HepG2 (cell line): ENCODE results near the gene RPAP2. TPM values are rescaled to one million over a fixed set of nuclear protein-coding genes. Genes with fewer than 3 reads are reported as not detected.

Experiments
- ATAC-seq: fragments of 200-7000 bp; cut with Tn5 transposase; 3 replicates; pipeline ENCODE4 v1.9.1; 2020; ENCODE audit warnings: mild to moderate bottlenecking, moderate library complexity
- BruUV-seq: library from RNA; stranded (reverse); fragments of 400-500 nt; replicated peaks from 2 replicates; lab custom pipeline; 2021; lab: Mats Ljungman, UMichigan
- CTCF ChIA-PET: fragments of 300-600 bp; formaldehyde crosslinking; extraction: SDS; loops from one replicate; lab custom pipeline; 2021; ENCODE audit warnings: low total read pairs, inconsistent platforms, low intra/inter-chr PET ratio; lab: Yijun Ruan, JAX
- POLR2A ChIA-PET: fragments of 350-600 bp; sonication (Branson Sonifier 250); formaldehyde crosslinking; loops from one replicate; lab custom pipeline; 2020; ENCODE audit warnings: antibody characterized with exemption, inconsistent platforms; lab: Yijun Ruan, JAX
- DNase-seq: peaks from one replicate; pipeline ENCODE4 v3.0.0-alpha.2; 2015; ENCODE audit warnings: low spot score
- FAIRE-seq: peaks from 3 replicates; lab custom pipeline; 2011; peaks lifted over from hg19 to GRCh38; lab: Jason Lieb, UNC
- H2AFZ ChIP-seq: one replicate; pipeline ENCODE4 v1.6.1; 2011; ENCODE audit warnings: low read length, inconsistent platforms
- H3K27ac ChIP-seq: fragments of 300-600 bp; 3 replicates; pipeline ENCODE4 v1.8.0; 2011; ENCODE audit warnings: mixed run types, mild to moderate bottlenecking, mixed read lengths, low read length, inconsistent platforms; ENCODE audit not compliant: insufficient read depth; ENCODE audit errors: extremely low read length
- H3K27me3 ChIP-seq, 2 experiments: fragments of 200-600 bp in 1 of 2; 2 replicates in 1 of 2; 3 replicates in 1 of 2; pipeline versions ENCODE4 v1.6.0 to v1.8.0; 2011; ENCODE audit warnings: low read length in 2 of 2, mild to moderate bottlenecking in 2 of 2, moderate library complexity in 2 of 2, inconsistent platforms in 1 of 2; ENCODE audit not compliant: insufficient read depth in 2 of 2, control insufficient read depth in 1 of 2
- H3K36me3 ChIP-seq, 2 experiments: fragments of 200-600 bp in 1 of 2; replicated peaks in 1 of 2; 2 replicates in 1 of 2; 3 replicates in 1 of 2; pipeline versions ENCODE4 v1.5.1 to v1.8.0; 2011; ENCODE audit warnings: low read length in 2 of 2, inconsistent platforms in 1 of 2; ENCODE audit not compliant: insufficient read depth in 2 of 2, control insufficient read depth in 1 of 2
- H3K4me1 ChIP-seq: 2 replicates; pipeline ENCODE4 v1.5.1; 2012; ENCODE audit warnings: low read length, inconsistent platforms; ENCODE audit not compliant: insufficient read depth
- H3K4me2 ChIP-seq: 2 replicates; pipeline ENCODE4 v1.6.0; 2011; ENCODE audit warnings: low read depth, low read length, inconsistent platforms
- H3K4me3 ChIP-seq, 3 experiments: fragments of 200-600 bp in 1 of 3; sonication (generic), shearing (Covaris generic) in 1 of 3; replicated peaks in 1 of 3; 2 replicates each; pipeline ENCODE4 v1.5.1; 2011 to 2016; ENCODE audit warnings: low read length in 3 of 3, inconsistent platforms in 2 of 3, low read depth in 2 of 3, mild to moderate bottlenecking in 2 of 3, control low read depth in 1 of 3, mixed read lengths in 1 of 3; ENCODE audit not compliant: insufficient read depth in 1 of 3
- H3K79me2 ChIP-seq: one replicate; pipeline ENCODE4 v1.6.1; 2011; ENCODE audit warnings: low read length, inconsistent platforms; ENCODE audit not compliant: insufficient read depth
- H3K9ac ChIP-seq: 2 replicates; pipeline ENCODE4 v1.6.0; 2011; ENCODE audit warnings: mild to moderate bottlenecking, low read depth, low read length, inconsistent platforms; ENCODE audit not compliant: insufficient read depth
- H3K9me3 ChIP-seq: 2 replicates; pipeline ENCODE4 v1.5.1; 2012; ENCODE audit warnings: mild to moderate bottlenecking, low read length
- H4K20me1 ChIP-seq: 2 replicates; pipeline ENCODE4 v1.6.0; 2011; ENCODE audit warnings: inconsistent platforms, mild to moderate bottlenecking, low read length, moderate library complexity; ENCODE audit not compliant: insufficient read depth
- CERS6 ChIP-seq: sonication (generic); formaldehyde crosslinking; IDR thresholded peaks from 2 replicates; pipeline ENCODE4 v1.5.0; 2020; ENCODE audit warnings: missing genetic modification reagents
- CHCHD3 ChIP-seq: sonication (generic); formaldehyde crosslinking; IDR thresholded peaks from 2 replicates; pipeline ENCODE4 v1.8.0; 2022; ENCODE audit warnings: mild to moderate bottlenecking, missing genetic modification reagents, moderate library complexity
- DMAP1 ChIP-seq: IDR thresholded peaks from 2 replicates; pipeline ENCODE4 v1.6.1; 2016
- HHEX ChIP-seq: IDR thresholded peaks from 2 replicates; pipeline ENCODE4 v1.6.1; 2016; ENCODE audit warnings: control low read depth
- IKZF5 ChIP-seq: IDR thresholded peaks from 2 replicates; pipeline ENCODE4 v1.6.1; 2018; ENCODE audit warnings: missing genetic modification reagents, mild to moderate bottlenecking, missing compliant biosample characterization
- IRX3 ChIP-seq: sonication (generic); formaldehyde crosslinking; IDR thresholded peaks from 2 replicates; pipeline ENCODE4 v1.8.1; 2023; ENCODE audit warnings: mild to moderate bottlenecking, low read depth, missing genetic modification reagents, borderline replicate concordance
- NCOA1 ChIP-seq: sonication (generic); formaldehyde crosslinking; IDR thresholded peaks from 2 replicates; pipeline ENCODE4 v1.9.0; 2021; ENCODE audit warnings: missing genetic modification reagents
- PAX8 ChIP-seq: sonication (generic); formaldehyde crosslinking; IDR thresholded peaks from 2 replicates; pipeline ENCODE4 v1.8.0; 2022; ENCODE audit warnings: mild to moderate bottlenecking, missing genetic modification reagents, borderline replicate concordance
- POGZ ChIP-seq: sonication (generic); formaldehyde crosslinking; IDR thresholded peaks from 2 replicates; pipeline ENCODE4 v1.4.0; 2020; ENCODE audit warnings: mild to moderate bottlenecking, missing genetic modification reagents
- RCOR2 ChIP-seq: IDR thresholded peaks from 2 replicates; pipeline ENCODE4 v1.6.1; 2016; ENCODE audit warnings: missing biosample characterization, missing genetic modification reagents
- REXO4 ChIP-seq: sonication (generic); formaldehyde crosslinking; IDR thresholded peaks from 2 replicates; pipeline ENCODE4 v1.8.0; 2022; ENCODE audit warnings: missing genetic modification reagents, mild to moderate bottlenecking, borderline replicate concordance
- RXRA ChIP-seq: sonication (generic); formaldehyde crosslinking; IDR thresholded peaks from 2 replicates; pipeline ENCODE4 v1.5.1; 2020; ENCODE audit warnings: missing genetic modification reagents
- SOX6 ChIP-seq, 2 experiments: fragments of 450-650 bp in 1 of 2; sonication (generic) in 1 of 2; formaldehyde crosslinking in 1 of 2; IDR thresholded peaks; 2 replicates each; pipeline versions ENCODE4 v1.4.0 to v1.6.1; 2017 to 2020; ENCODE audit warnings: antibody characterized with exemption in 1 of 2, mild to moderate bottlenecking in 1 of 2, missing genetic modification reagents in 1 of 2
- SYNCRIP ChIP-seq: fragments of 200-400 bp; formaldehyde crosslinking; IDR thresholded peaks from 2 replicates; pipeline ENCODE4 v1.6.1; 2018; ENCODE audit warnings: mild to moderate bottlenecking, low read depth, low read length; ENCODE audit not compliant: insufficient read depth
- TEAD3 ChIP-seq: optimal IDR thresholded peaks from 2 replicates; pipeline ENCODE3; 2016; ENCODE audit warnings: borderline replicate concordance
- ZFP36 ChIP-seq: fragments of 150-350 bp; IDR thresholded peaks from 2 replicates; pipeline ENCODE4 v1.6.1; 2018; ENCODE audit warnings: borderline replicate concordance, low read length, low read depth; ENCODE audit not compliant: partially characterized antibody
- ZFP37 ChIP-seq: sonication (generic); formaldehyde crosslinking; IDR thresholded peaks from 2 replicates; pipeline ENCODE4 v1.4.0; 2020; ENCODE audit warnings: missing genetic modification reagents, borderline replicate concordance
- ZNF235 ChIP-seq: sonication (generic); formaldehyde crosslinking; IDR thresholded peaks from 2 replicates; pipeline ENCODE4 v1.8.1; 2023; ENCODE audit warnings: mild to moderate bottlenecking, missing genetic modification reagents, borderline replicate concordance
- ZNF563 ChIP-seq: sonication (generic); formaldehyde crosslinking; IDR thresholded peaks from 2 replicates; pipeline ENCODE4 v1.8.0; 2022; ENCODE audit warnings: mild to moderate bottlenecking, moderate library complexity, missing genetic modification reagents
- ZNF704 ChIP-seq: sonication (generic); formaldehyde crosslinking; IDR thresholded peaks from 2 replicates; pipeline ENCODE4 v1.8.1; 2023; ENCODE audit warnings: mild to moderate bottlenecking, inconsistent platforms, moderate library complexity, missing genetic modification reagents, borderline replicate concordance
- in situ Hi-C: cut with HindIII; loops from 2 replicates; pipeline ENCODE4 v1.10.0; 2017; ENCODE audit warnings: low pct_unique_long_range_greater_than_20kb; ENCODE audit not compliant: extremely low pct_ligation_motif_present
- intact Hi-C: fragments of 100-400 bp; cut with micrococcal nuclease; formaldehyde crosslinking; loops from one replicate; pipeline ENCODE4 v1.10.0; 2022; ENCODE audit not compliant: unreplicated experiment
- polyA plus RNA-seq, 8 experiments: library from polyadenylated mRNA; depleted of rRNA in 3 of 8; stranded (reverse) in 7 of 8; unstranded in 1 of 8; fragments of >200 nt; fragmentation: Illumina TruSeq in 4 of 8; extraction: Trizol in 4 of 8; gene quantifications; 2 replicates each; pipeline versions ENCODE4 v1.2.1 to v1.2.3, GENCODE V29; 2011 to 2016; ENCODE audit warnings: low read depth in 4 of 8, missing spikeins in 1 of 8, mixed read lengths in 1 of 8; ENCODE audit not compliant: insufficient read depth in 1 of 8
- total RNA-seq, 5 experiments: library from RNA; depleted of rRNA; stranded (reverse); fragments of >200 nt; fragmentation: Illumina TruSeq; extraction: Trizol; gene quantifications; 2 replicates each; pipeline ENCODE4 v1.2.3, GENCODE V29; 2016; ENCODE audit warnings: low read depth in 1 of 5

Gene RPAP2
- total and polyA plus RNA-seq, 2 of the 13 experiments (the other 11 are each of a cell fraction or from before 2014, with no cell fraction given), result 10.0 to 34.8 TPM

- no peak for TF ChIP-seq PAX8
- TF ChIP-seq RCOR2 (CRISPR knock-in tag), result no peak
- TF ChIP-seq SOX6 (IDR thresholded peaks at IDR 0.05), result no peak
- TF ChIP-seq SOX6 (CRISPR knock-in tag; IDR thresholded peaks at IDR 0.05), result no peak
- TF ChIP-seq REXO4 (CRISPR knock-in tag), result no peak
- no peak for TF ChIP-seq ZFP37
- TF ChIP-seq ZNF235 (CRISPR knock-in tag), result no peak
- TF ChIP-seq RXRA (CRISPR knock-in tag), result no peak
- TF ChIP-seq DMAP1 (CRISPR knock-in tag), result no peak
- no peak for TF ChIP-seq SYNCRIP
- TF ChIP-seq ZNF563, result no peak
- no peak for TF ChIP-seq CERS6 (CRISPR knock-in tag)
- TF ChIP-seq NCOA1 (CRISPR knock-in tag), result no peak
- no peak for TF ChIP-seq IKZF5
- no peak for TF ChIP-seq ZFP36
- TF ChIP-seq CHCHD3 (CRISPR knock-in tag), result no peak
- TF ChIP-seq IRX3 (CRISPR knock-in tag), result no peak
- no peak for TF ChIP-seq ZNF704 (CRISPR knock-in tag)
- TF ChIP-seq HHEX, result no peak
- TF ChIP-seq TEAD3 (CRISPR knock-in tag), result no peak
- no peak for TF ChIP-seq POGZ
- Histone ChIP-seq H3K36me3 (no peaks in the 10 kb centered on the region), H3K4me1 (no peaks in the 10 kb centered on the region), H3K4me3 (no peak overlapping the region), H4K20me1 (no peaks in the 10 kb centered on the region), H3K9ac (no peak overlapping the region), H3K9me3 (peaks cover 17% of the 10 kb centered on the region), H3K79me2 (no peaks in the 10 kb centered on the region), H3K27me3 (no peaks in the 10 kb centered on the region), H2AFZ (no peak overlapping the region), H3K4me2 (no peak overlapping the region), H3K27ac (no peak overlapping the region)
- intact Hi-C loops, result no loop called here
- BruUV-seq, result no TSS peak
- no peak for FAIRE-seq
- ChIA-PET POLR2A (no interaction called here), CTCF (no interaction called here)
- in situ Hi-C loops, result no loop called here
- no peak for DNase-seq
- ATAC-seq, result no peak
Measured at GRCh38 chr1:92399076-92399475, 100.2 kb downstream of the RPAP2 start.
